ENCODE measurements around the gene SPECC1L. TPM values are rescaled to one million over a fixed set of nuclear protein-coding genes. Genes with fewer than 3 reads are reported as not detected.

SPECC1L gene
- total RNA-seq, 1 donor from 2014 or later, result 80.6 TPM

GRCh38 chr22:24376002-24376401 is 105.4 kb downstream of the SPECC1L start:
- H3K9me3 Mint-ChIP-seq (ENCODE audit: unreplicated experiment), result no peaks in the 10 kb centered on the region
- H3K27me3 Mint-ChIP-seq (ENCODE audit: unreplicated experiment), result no peaks in the 10 kb centered on the region
- H3K36me3 Mint-ChIP-seq (ENCODE audit: low read depth, unreplicated experiment), result peaks cover 37% of the 10 kb centered on the region
- TF ChIP-seq CTCF (IDR thresholded peaks at IDR 0.05; ENCODE audit: unreplicated experiment), result no peak
- H3K4me3 Mint-ChIP-seq (ENCODE audit: unreplicated experiment), result no peak overlapping the region
- DNase-seq (ENCODE audit: low spot score), result no peak
- H3K27ac Mint-ChIP-seq (ENCODE audit: unreplicated experiment), result no peak overlapping the region
- H3K4me1 Mint-ChIP-seq (ENCODE audit: unreplicated experiment), result peaks cover 5% of the 10 kb centered on the region

- no peak overlapping the region for H3K27ac Mint-ChIP-seq (ENCODE audit: unreplicated experiment)
- peaks cover 34% of the 10 kb centered on the region for H3K36me3 Mint-ChIP-seq (ENCODE audit: low read depth, unreplicated experiment)
- no peak for DNase-seq (ENCODE audit: low spot score)
- no peaks in the 10 kb centered on the region for H3K27me3 Mint-ChIP-seq (ENCODE audit: unreplicated experiment)
- H3K9me3 Mint-ChIP-seq (ENCODE audit: unreplicated experiment), result no peaks in the 10 kb centered on the region
- no peak for TF ChIP-seq CTCF (IDR thresholded peaks at IDR 0.05; ENCODE audit: unreplicated experiment)
- no peak overlapping the region for H3K4me3 Mint-ChIP-seq (ENCODE audit: unreplicated experiment)
- peaks cover 2% of the 10 kb centered on the region for H3K4me1 Mint-ChIP-seq (ENCODE audit: unreplicated experiment)
These were observed 106.0 kb downstream of the SPECC1L start for GRCh38 chr22:24376586-24376985.

GRCh38 chr22:24379536-24379935 is 108.9 kb downstream of the SPECC1L start:
- Mint-ChIP-seq H3K4me1 (ENCODE audit: unreplicated experiment) (peaks cover 10% of the 10 kb centered on the region), H3K4me3 (ENCODE audit: unreplicated experiment) (no peak overlapping the region), H3K36me3 (ENCODE audit: low read depth, unreplicated experiment) (peaks cover 15% of the 10 kb centered on the region), H3K27me3 (ENCODE audit: unreplicated experiment) (no peaks in the 10 kb centered on the region), H3K27ac (ENCODE audit: unreplicated experiment) (no peak overlapping the region), H3K9me3 (ENCODE audit: unreplicated experiment) (no peaks in the 10 kb centered on the region)
- DNase-seq (ENCODE audit: low spot score), result no peak
- no peak for TF ChIP-seq CTCF (IDR thresholded peaks at IDR 0.05; ENCODE audit: unreplicated experiment)

GRCh38 chr22:24380220-24380904 is 109.7 kb downstream of the SPECC1L start:
- Mint-ChIP-seq H3K4me1 (ENCODE audit: unreplicated experiment) (peaks cover 11% of the 10 kb centered on the region), H3K4me3 (ENCODE audit: unreplicated experiment) (no peak overlapping the region), H3K27me3 (ENCODE audit: unreplicated experiment) (no peaks in the 10 kb centered on the region), H3K36me3 (ENCODE audit: low read depth, unreplicated experiment) (peaks cover 7% of the 10 kb centered on the region), H3K9me3 (ENCODE audit: unreplicated experiment) (no peaks in the 10 kb centered on the region), H3K27ac (ENCODE audit: unreplicated experiment) (no peak overlapping the region)
- TF ChIP-seq CTCF (IDR thresholded peaks at IDR 0.05; ENCODE audit: unreplicated experiment), result no peak
- DNase-seq (ENCODE audit: low spot score), result no peak

GRCh38 chr22:24380905-24381230 is 110.2 kb downstream of the SPECC1L start:
- H3K27ac Mint-ChIP-seq (ENCODE audit: unreplicated experiment), result no peak overlapping the region
- peaks cover 2% of the 10 kb centered on the region for H3K27me3 Mint-ChIP-seq (ENCODE audit: unreplicated experiment)
- no peaks in the 10 kb centered on the region for H3K9me3 Mint-ChIP-seq (ENCODE audit: unreplicated experiment)
- H3K4me3 Mint-ChIP-seq (ENCODE audit: unreplicated experiment), result no peak overlapping the region
- peaks cover 7% of the 10 kb centered on the region for H3K36me3 Mint-ChIP-seq (ENCODE audit: low read depth, unreplicated experiment)
- H3K4me1 Mint-ChIP-seq (ENCODE audit: unreplicated experiment), result peaks cover 11% of the 10 kb centered on the region
- no peak for DNase-seq (ENCODE audit: low spot score)
- TF ChIP-seq CTCF (IDR thresholded peaks at IDR 0.05; ENCODE audit: unreplicated experiment), result no peak

All from endothelial cell (in vitro differentiated cells).